ENCODE data around the gene QRFPR. TPM values are rescaled to one million over a fixed set of nuclear protein-coding genes. Genes with fewer than 3 reads are reported as not detected.
A peak's percentile ranks its signal among the peaks of the same experiment; 100 is the strongest.
"Not testable (repeated sequence)": the region's sequence is repeated elsewhere in the genome, so short reads cannot be mapped to it uniquely, and the experiment has no call there.

Gene QRFPR
- total RNA-seq, 1 experiment from 2014 or later: 2.3 TPM

DNA sequence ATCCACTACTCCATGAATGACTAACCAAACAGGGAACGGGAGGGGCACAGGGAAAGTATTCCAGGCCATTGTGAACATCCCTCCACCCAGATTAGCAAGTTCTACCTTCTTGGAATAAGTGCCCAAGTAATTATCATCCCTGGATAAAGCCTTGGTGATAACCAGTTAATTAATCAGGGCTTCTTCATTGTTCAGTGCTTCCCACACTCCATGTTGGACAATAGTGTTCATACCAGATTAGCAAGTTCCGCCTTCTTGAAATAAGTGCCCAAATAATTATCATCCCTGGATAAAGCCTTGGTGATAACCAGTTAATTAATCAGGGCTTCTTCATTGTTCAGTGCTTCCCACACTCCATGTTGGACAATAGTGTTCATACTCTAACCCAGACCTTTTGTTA lies 67.4 kb downstream of the QRFPR start:
- not testable (repeated sequence) for DNase-seq; H3K27me3 ChIP-seq (ENCODE audit: control insufficient read depth, insufficient read depth, low read length); H3K4me3 ChIP-seq (ENCODE audit: insufficient read depth, low read depth, low read length); H3K36me3 ChIP-seq (replicated peaks; ENCODE audit: control insufficient read depth, insufficient read depth, low read length)

DNA sequence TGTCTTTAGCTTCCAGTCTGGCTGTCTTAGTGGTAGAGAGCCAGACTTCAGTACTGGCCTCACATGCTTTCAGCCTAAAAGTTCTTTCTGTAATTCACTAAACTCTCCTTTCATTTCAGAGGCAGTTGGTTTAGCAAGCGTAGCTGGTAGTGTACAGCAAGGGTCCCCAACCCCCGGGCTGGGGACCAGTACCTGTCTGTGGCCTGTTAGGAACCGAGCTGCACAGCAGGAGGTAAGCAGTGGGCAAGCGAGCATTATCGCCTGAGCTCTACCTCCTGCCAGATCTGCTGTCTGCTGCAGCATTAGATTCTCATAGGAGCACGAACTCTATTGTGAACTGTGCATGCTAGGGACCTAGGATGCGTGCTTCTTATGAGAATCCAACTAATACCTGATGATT lies 72.0 kb downstream of the QRFPR start:
- Histone ChIP-seq H3K36me3 (replicated peaks; ENCODE audit: control insufficient read depth, insufficient read depth, low read length) (no peaks in the 10 kb centered on the region), H3K27me3 (ENCODE audit: control insufficient read depth, insufficient read depth, low read length) (no peaks in the 10 kb centered on the region), H3K4me3 (ENCODE audit: insufficient read depth, low read depth, low read length) (no peak overlapping the region)
- DNase-seq: no peak

DNA sequence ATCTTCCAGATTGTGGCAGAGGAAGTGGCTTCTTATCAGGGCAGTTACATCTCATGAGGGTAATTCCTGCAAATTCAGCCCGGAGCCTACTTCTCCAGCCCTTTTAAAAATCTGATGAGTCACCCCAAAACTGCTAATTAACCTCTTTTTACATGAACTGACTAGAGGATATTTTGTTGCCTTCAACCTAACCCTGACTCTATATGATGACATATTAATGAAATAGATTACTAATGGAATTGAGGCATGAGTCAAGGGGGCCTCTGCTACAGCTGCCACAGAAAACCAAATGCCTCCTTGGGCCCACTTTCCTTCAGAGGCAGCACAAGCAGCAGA lies 72.5 kb downstream of the QRFPR start:
- no peak for DNase-seq
- Histone ChIP-seq H3K36me3 (replicated peaks; ENCODE audit: control insufficient read depth, insufficient read depth, low read length) (no peaks in the 10 kb centered on the region), H3K4me3 (ENCODE audit: insufficient read depth, low read depth, low read length) (no peak overlapping the region), H3K27me3 (ENCODE audit: control insufficient read depth, insufficient read depth, low read length) (no peaks in the 10 kb centered on the region)

DNA sequence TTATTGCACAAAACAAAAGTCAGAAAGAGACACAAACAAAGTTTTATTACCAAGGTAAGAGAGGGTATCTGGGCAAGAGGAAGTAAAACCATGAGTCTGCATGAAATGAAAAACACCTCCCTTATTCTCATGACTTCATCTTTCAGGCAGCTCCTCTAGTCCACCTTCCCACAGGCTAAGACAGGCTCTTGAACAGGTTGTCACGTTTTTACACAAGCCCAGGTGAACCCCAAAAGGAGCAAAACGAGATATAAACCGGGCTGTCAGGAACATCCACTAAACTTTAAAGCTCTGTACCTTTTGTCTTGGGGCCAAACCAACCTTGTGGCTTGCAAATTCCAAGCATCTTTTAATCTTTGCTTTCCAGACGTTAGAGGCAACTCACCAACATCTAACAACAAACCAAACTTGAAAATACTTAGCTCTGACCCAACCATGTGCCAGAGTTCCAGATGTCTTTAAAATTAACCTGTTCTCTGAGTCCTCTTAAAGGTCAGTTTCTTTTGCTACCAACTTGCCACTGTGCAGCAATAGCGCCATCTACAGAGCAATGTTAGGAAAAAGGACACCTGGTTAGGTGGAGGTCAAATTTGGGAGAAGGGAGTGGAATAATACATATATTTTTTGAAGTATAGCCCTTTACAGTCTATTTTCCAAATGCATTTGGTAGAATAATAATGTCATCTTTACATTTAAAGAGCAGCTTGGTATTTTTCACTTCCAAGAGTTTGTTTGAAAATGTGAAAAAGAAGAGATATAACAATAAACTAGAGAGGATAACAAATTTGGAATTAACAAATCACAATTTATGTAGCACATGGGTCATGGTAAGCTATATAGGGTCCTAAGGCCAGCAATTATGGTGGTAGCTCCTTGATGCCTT lies 73.1 kb downstream of the QRFPR start:
- Histone ChIP-seq H3K4me3 (ENCODE audit: insufficient read depth, low read depth, low read length) (no peak overlapping the region), H3K27me3 (ENCODE audit: control insufficient read depth, insufficient read depth, low read length) (no peaks in the 10 kb centered on the region)

DNA sequence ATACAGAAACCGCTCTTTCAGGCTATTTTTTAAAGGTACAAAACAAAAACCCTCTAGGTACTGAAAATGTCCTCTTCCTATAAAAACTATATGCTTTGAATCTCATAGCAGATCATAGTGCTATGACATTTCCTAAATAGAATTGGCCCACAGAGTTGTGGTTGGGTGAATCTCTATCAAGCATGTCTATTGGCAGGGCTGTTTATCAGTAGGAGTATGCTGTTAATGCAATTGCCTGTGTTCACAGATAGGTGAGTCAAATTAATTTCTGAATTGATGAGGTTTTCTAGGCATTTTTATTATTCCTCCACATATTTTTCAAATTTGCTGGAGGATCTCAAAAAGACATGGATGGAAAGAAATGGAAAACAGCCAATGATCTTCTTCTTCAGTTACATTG lies 73.9 kb downstream of the QRFPR start:
- no peak for DNase-seq
- Histone ChIP-seq H3K36me3 (replicated peaks; ENCODE audit: control insufficient read depth, insufficient read depth, low read length) (no peaks in the 10 kb centered on the region), H3K4me3 (ENCODE audit: insufficient read depth, low read depth, low read length) (no peak overlapping the region), H3K27me3 (ENCODE audit: control insufficient read depth, insufficient read depth, low read length) (no peaks in the 10 kb centered on the region)

More for the DNA sequence above, 73.1 kb downstream of the QRFPR start:
- peak; percentile 13 for DNase-seq
- H3K36me3 ChIP-seq (replicated peaks; ENCODE audit: control insufficient read depth, insufficient read depth, low read length): no peaks in the 10 kb centered on the region

DNA sequence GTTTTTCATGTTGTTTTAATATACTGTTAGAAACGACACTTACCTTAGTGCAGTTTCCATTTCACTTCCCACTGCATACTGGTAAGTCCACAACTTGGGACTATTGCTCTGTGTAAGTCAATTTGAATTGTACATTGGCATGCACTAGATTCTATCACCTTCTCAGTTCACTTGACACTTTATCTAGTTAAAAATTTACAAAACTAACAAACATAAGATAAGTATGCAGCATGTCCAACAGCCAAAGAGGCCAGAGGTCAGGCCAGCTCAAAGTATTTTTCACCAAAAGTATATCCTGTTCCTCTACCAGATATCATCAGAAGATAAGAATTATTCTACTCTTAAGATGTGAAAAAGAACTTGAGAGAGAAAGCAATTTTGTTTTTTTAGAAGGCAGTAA lies 75.9 kb downstream of the QRFPR start:
- Histone ChIP-seq H3K27me3 (ENCODE audit: control insufficient read depth, insufficient read depth, low read length) (no peaks in the 10 kb centered on the region), H3K4me3 (ENCODE audit: insufficient read depth, low read depth, low read length) (no peak overlapping the region), H3K36me3 (replicated peaks; ENCODE audit: control insufficient read depth, insufficient read depth, low read length) (no peaks in the 10 kb centered on the region)
- no peak for DNase-seq

DNA sequence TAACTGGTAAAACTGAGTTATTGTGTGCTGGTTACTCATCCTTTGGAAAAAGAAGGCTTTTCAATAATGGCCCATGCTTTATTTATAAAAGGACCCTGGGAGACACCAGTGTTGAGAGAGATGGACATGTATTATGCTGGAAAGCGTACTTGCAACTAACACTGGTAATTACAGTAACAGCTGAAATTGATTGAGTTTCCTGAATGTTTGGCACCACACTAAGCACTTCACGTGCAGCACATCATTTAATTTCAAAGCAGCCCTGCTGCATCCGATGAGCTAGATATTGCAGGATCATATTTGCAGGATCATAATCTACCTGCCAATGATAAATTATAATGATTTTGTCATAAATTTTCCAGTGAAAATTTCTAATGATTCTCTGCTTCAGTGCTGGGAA lies 81.5 kb downstream of the QRFPR start:
- no peak for DNase-seq
- H3K36me3 ChIP-seq (replicated peaks; ENCODE audit: control insufficient read depth, insufficient read depth, low read length): no peaks in the 10 kb centered on the region
- no peak overlapping the region for H3K4me3 ChIP-seq (ENCODE audit: insufficient read depth, low read depth, low read length)
- H3K27me3 ChIP-seq (ENCODE audit: control insufficient read depth, insufficient read depth, low read length): no peaks in the 10 kb centered on the region

DNA sequence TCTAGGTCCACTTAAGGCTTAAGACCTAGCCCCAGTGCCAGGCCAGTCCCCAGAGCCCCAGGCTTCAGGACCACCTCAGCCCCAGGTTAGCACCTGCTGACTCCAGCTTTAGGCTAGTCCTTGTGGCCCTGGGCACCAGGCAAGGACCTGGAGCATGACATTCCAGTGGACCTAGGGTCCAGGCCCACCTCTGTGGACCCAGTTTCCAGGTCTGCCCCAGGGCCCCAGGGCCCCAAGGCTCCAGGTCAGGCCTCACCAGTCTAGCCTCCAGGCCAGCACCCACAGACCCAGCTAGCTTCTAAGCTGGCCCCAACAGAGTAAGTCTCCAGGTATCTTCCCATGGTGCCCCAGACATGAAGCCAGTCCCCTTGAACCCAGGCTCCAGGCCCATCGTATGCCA lies 97.5 kb downstream of the QRFPR start:
- Histone ChIP-seq H3K4me3 (ENCODE audit: insufficient read depth, low read depth, low read length) (no peak overlapping the region), H3K36me3 (replicated peaks; ENCODE audit: control insufficient read depth, insufficient read depth, low read length) (no peaks in the 10 kb centered on the region), H3K27me3 (ENCODE audit: control insufficient read depth, insufficient read depth, low read length) (no peaks in the 10 kb centered on the region)
- DNase-seq: no peak

DNA sequence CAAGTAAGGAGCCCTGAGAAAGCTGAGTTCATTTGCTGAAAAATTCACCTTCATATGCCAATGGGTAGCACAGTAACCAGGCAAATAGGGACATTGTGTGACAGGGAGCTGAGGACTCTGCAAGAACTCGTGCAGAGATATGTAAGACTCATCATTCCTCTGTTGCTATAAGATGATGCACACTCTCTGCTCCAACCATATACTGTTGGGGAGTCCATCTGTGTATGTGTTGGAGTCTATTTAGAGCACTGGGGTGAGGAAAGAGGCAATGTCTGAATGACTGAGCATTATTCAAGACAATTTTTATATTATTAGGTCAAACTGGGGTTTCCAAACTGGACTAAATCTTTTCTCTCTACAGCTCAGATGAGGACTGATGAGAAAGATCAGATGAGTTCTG lies 100.4 kb downstream of the QRFPR start:
- Histone ChIP-seq H3K36me3 (replicated peaks; ENCODE audit: control insufficient read depth, insufficient read depth, low read length) (no peaks in the 10 kb centered on the region), H3K27me3 (ENCODE audit: control insufficient read depth, insufficient read depth, low read length) (no peaks in the 10 kb centered on the region), H3K4me3 (ENCODE audit: insufficient read depth, low read depth, low read length) (no peak overlapping the region)
- DNase-seq: no peak

DNA sequence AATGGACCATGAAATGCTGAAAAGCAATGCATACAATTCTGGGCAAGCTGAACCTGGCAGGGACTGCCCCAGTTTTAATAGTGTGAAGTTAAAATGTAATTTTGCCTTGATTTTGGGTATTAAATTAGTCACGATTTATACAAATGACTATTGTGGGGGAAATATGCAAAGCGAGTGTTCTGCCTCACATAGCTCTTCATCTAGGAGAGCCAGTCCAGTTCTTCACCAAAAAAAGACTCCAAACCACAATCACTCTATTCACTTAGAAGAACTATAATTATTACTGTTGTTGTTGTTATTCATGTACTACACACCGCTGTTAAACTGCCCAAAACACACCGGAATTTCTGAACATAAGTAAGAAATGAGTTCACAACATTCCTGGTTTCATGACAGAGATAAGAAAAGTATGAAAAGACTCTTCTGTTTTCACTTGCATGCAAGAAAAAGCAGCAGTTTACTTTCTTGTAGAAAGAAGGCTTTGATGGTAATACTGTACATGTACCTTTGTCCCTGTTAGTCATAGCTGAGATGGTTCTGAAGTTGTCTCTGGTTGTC lies 101.9 kb downstream of the QRFPR start:
- H3K27me3 ChIP-seq (ENCODE audit: control insufficient read depth, insufficient read depth, low read length): no peaks in the 10 kb centered on the region
- H3K4me3 ChIP-seq (ENCODE audit: insufficient read depth, low read depth, low read length): no peak overlapping the region
- no peak for DNase-seq
- H3K36me3 ChIP-seq (replicated peaks; ENCODE audit: control insufficient read depth, insufficient read depth, low read length): no peaks in the 10 kb centered on the region

Other genes starting within 250 kb of the QRFPR start
- not detected in 2 replicates for gene TNIP3, start 216.7 kb downstream of the QRFPR start, total RNA-seq (2014; rRNA removed; shearing (Covaris generic))